Left ventricle myocardium inferior (tissue), 1 donor: ENCODE results near the gene STOML1. TPM values are rescaled to one million over a fixed set of nuclear protein-coding genes. Genes with fewer than 3 reads are reported as not detected.

Experiments used
- DNase-seq: peaks from one replicate; pipeline ENCODE4 v3.0.0-alpha.2; 2020
- H3K27ac ChIP-seq: fragments of 200-600 bp; replicated peaks from 2 replicates; pipeline ENCODE4 v1.8.0; 2021
- H3K27me3 ChIP-seq: fragments of 200-600 bp; 2 replicates; pipeline ENCODE4 v1.8.0; 2021; ENCODE audit warnings: low read depth
- H3K36me3 ChIP-seq: fragments of 200-600 bp; 2 replicates; pipeline ENCODE4 v1.8.0; 2021
- H3K4me1 ChIP-seq: fragments of 200-600 bp; 2 replicates; pipeline ENCODE4 v1.8.0; 2021
- H3K4me3 ChIP-seq: fragments of 200-600 bp; 2 replicates; pipeline ENCODE4 v1.8.0; 2021; ENCODE audit warnings: mild to moderate bottlenecking, moderate library complexity
- H3K9me3 ChIP-seq: fragments of 200-600 bp; replicated peaks from 2 replicates; pipeline ENCODE4 v1.8.0; 2021
- CTCF ChIP-seq: fragments of 200-600 bp; IDR thresholded peaks from 2 replicates; pipeline ENCODE4 v1.8.0; 2021; ENCODE audit warnings: antibody characterized with exemption, mild to moderate bottlenecking, borderline replicate concordance
- intact Hi-C: fragments of 100-400 bp; cut with micrococcal nuclease; formaldehyde crosslinking; loops from one replicate; pipeline ENCODE4 v1.11.0; 2022
- total RNA-seq: library from RNA; stranded (reverse); fragmentation: NEBNext Ultra II Directional; extraction: Animal tissue kit (Norgen Biotek cat#: 25700); gene quantifications from one replicate; pipeline ENCODE4 v1.2.1, GENCODE V29; 2021
- donor health status: DM: no; HTN: yes; CAD: no; lungs with severe emphysema.

The STOML1 gene
- total RNA-seq, 1 donor from 2014 or later, result 26.1 TPM

- H3K4me1 ChIP-seq, result peaks cover 56% of the 10 kb centered on the region
- intact Hi-C loops, result no loop called here
These were observed 37.6 kb downstream of the STOML1 start for GRCh38 chr15:73954188-73955145.

GRCh38 chr15:73952913-73953750 lies 39.0 kb downstream of the STOML1 start:
- no peaks in the 10 kb centered on the region for H3K27me3 ChIP-seq
- H3K27ac ChIP-seq, result peak overlapping the region; percentile 95
- no peak overlapping the region for H3K4me3 ChIP-seq
- H3K36me3 ChIP-seq, result peaks cover 4% of the 10 kb centered on the region
- intact Hi-C loops, result no loop called here
- no peak for TF ChIP-seq CTCF
- peaks cover 56% of the 10 kb centered on the region for H3K4me1 ChIP-seq
- no peak for DNase-seq
- no peaks in the 10 kb centered on the region for H3K9me3 ChIP-seq

More at GRCh38 chr15:73954188-73955145, 37.6 kb downstream of the STOML1 start:
- no peak for DNase-seq
- Histone ChIP-seq H3K4me3 (no peak overlapping the region), H3K27ac (no peak overlapping the region), H3K27me3 (no peaks in the 10 kb centered on the region), H3K9me3 (no peaks in the 10 kb centered on the region), H3K36me3 (no peaks in the 10 kb centered on the region)
- TF ChIP-seq CTCF, result no peak

GRCh38 chr15:73952171-73952912 lies 39.8 kb downstream of the STOML1 start:
- Histone ChIP-seq H3K27ac (peak overlapping the region; percentile 95), H3K27me3 (no peaks in the 10 kb centered on the region), H3K36me3 (peaks cover 7% of the 10 kb centered on the region), H3K4me3 (no peak overlapping the region), H3K9me3 (no peaks in the 10 kb centered on the region), H3K4me1 (peaks cover 56% of the 10 kb centered on the region)
- DNase-seq, result no peak
- intact Hi-C loops, result no loop called here
- no peak for TF ChIP-seq CTCF

GRCh38 chr15:73951601-73952000 lies 40.5 kb downstream of the STOML1 start:
- H3K4me1 ChIP-seq, result peaks cover 53% of the 10 kb centered on the region
- intact Hi-C loops, result no loop called here
- peaks cover 14% of the 10 kb centered on the region for H3K36me3 ChIP-seq
- no peaks in the 10 kb centered on the region for H3K27me3 ChIP-seq
- no peak overlapping the region for H3K4me3 ChIP-seq
- H3K9me3 ChIP-seq, result no peaks in the 10 kb centered on the region
- peak overlapping the region; percentile 95 for H3K27ac ChIP-seq
- no peak for TF ChIP-seq CTCF
- no peak for DNase-seq
